B cell (primary cell): ENCODE measurements around the gene HEXD. TPM values are rescaled to one million over a fixed set of nuclear protein-coding genes. Genes with fewer than 3 reads are reported as not detected.

Experiments
- ATAC-seq: fragments of 200-7000 bp; cut with Tn5 transposase; one replicate; pipeline ENCODE4 v1.10.0; 2021; ENCODE audit warnings: low read depth, mild to moderate bottlenecking, moderate number of reproducible peaks, moderate library complexity
- CTCF ChIA-PET: fragments of 350-600 bp; sonication (Branson Sonifier 250); formaldehyde crosslinking; loops from one replicate; lab custom pipeline; 2021; ENCODE audit warnings: antibody characterized with exemption, inconsistent platforms; lab: Charles Lee
- POLR2A ChIA-PET: fragments of 350-600 bp; sonication (Branson Sonifier 250); formaldehyde crosslinking; loops from one replicate; lab custom pipeline; 2021; ENCODE audit warnings: antibody characterized with exemption; lab: Charles Lee
- DNase-seq: peaks from one replicate; pipeline ENCODE4 v3.0.0; 2013
- H2AFZ ChIP-seq: 2 replicates; pipeline ENCODE4 v1.6.1; 2012; ENCODE audit warnings: mild to moderate bottlenecking, low read depth, low read length; ENCODE audit not compliant: insufficient read depth, poor library complexity, severe bottlenecking
- H3K27ac ChIP-seq, 2 donors: 1 replicate in 1 of 2; 2 replicates in 1 of 2; pipeline ENCODE4 v1.5.1; 2012 to 2013; ENCODE audit warnings: low read length in 2 of 2, mild to moderate bottlenecking in 2 of 2, moderate library complexity in 1 of 2
- H3K27me3 ChIP-seq, 4 experiments: fragments of 200-600 bp in 1 of 4; sonication (generic) in 1 of 4; replicated peaks in 1 of 4; 1 replicate in 2 of 4; 2 replicates in 2 of 4; pipeline versions ENCODE4 v1.6.1 to v1.7.0; 2013 to 2016; ENCODE audit warnings: low read length in 3 of 4, mild to moderate bottlenecking in 2 of 4, mixed read lengths in 1 of 4, moderate library complexity in 1 of 4; ENCODE audit not compliant: insufficient read depth in 4 of 4, control insufficient read depth in 3 of 4; ENCODE audit errors: control extremely low read depth in 1 of 4
- H3K36me3 ChIP-seq, 2 experiments: replicated peaks in 1 of 2; 1 replicate in 1 of 2; 2 replicates in 1 of 2; pipeline versions ENCODE4 v1.6.1 to v1.7.1; 2013; ENCODE audit warnings: low read length in 1 of 2; ENCODE audit not compliant: insufficient read depth in 2 of 2, control insufficient read depth in 1 of 2; ENCODE audit errors: control extremely low read depth in 1 of 2, extremely low read depth in 1 of 2
- H3K4me1 ChIP-seq, 2 donors: fragments of 200-600 bp in 1 of 2; sonication (generic) in 1 of 2; 1 replicate in 1 of 2; 2 replicates in 1 of 2; pipeline versions ENCODE4 v1.5.1 to v1.6.1; 2013 to 2017; ENCODE audit warnings: low read length in 2 of 2; ENCODE audit not compliant: control insufficient read depth in 2 of 2, insufficient read depth in 2 of 2
- H3K4me2 ChIP-seq: replicated peaks from 2 replicates; pipeline ENCODE3; 2012; ENCODE audit warnings: mild to moderate bottlenecking, low read depth, low read length; ENCODE audit not compliant: poor library complexity, severe bottlenecking
- H3K4me3 ChIP-seq, 5 experiments: fragments of 200-600 bp in 1 of 5; sonication (generic) in 1 of 5; 1 replicate in 3 of 5; 2 replicates in 2 of 5; pipeline versions ENCODE4 v1.5.1 to v1.7.0; 2011 to 2016; ENCODE audit warnings: low read length in 4 of 5, mild to moderate bottlenecking in 4 of 5, low read depth in 2 of 5, control low read depth in 1 of 5, moderate library complexity in 1 of 5; ENCODE audit not compliant: insufficient read depth in 1 of 5; ENCODE audit errors: control extremely low read depth in 1 of 5, extremely low read depth in 1 of 5
- H3K79me2 ChIP-seq: fragments of 200-600 bp; sonication (generic); one replicate; pipeline ENCODE4 v1.6.0; 2016; ENCODE audit warnings: low read length; ENCODE audit not compliant: control insufficient read depth, insufficient read depth
- H3K9ac ChIP-seq: fragments of 200-600 bp; sonication (generic); 2 replicates; pipeline ENCODE4 v1.6.1; 2017; ENCODE audit warnings: mild to moderate bottlenecking, low read length, moderate library complexity
- H3K9me3 ChIP-seq, 3 donors: one replicate each; pipeline versions ENCODE4 v1.6.1 to v1.7.1; 2013; ENCODE audit warnings: low read length in 2 of 3; ENCODE audit not compliant: control insufficient read depth in 2 of 3, insufficient read depth in 1 of 3; ENCODE audit errors: control extremely low read depth in 1 of 3
- H4K20me1 ChIP-seq: 2 replicates; pipeline ENCODE4 v1.6.0; 2012; ENCODE audit warnings: mild to moderate bottlenecking, low read length; ENCODE audit not compliant: insufficient read depth, control insufficient read depth, poor library complexity, severe bottlenecking
- H3K27ac Mint-ChIP-seq: one replicate; pipeline ENCODE4 v1.8.0; 2021; ENCODE audit warnings: mixed read lengths
- H3K27me3 Mint-ChIP-seq: one replicate; pipeline ENCODE4 v1.8.0; 2021; ENCODE audit warnings: mixed read lengths
- H3K4me1 Mint-ChIP-seq: one replicate; pipeline ENCODE4 v1.8.0; 2021; ENCODE audit warnings: mixed read lengths
- H3K4me3 Mint-ChIP-seq: one replicate; pipeline ENCODE4 v1.8.0; 2021; ENCODE audit warnings: mixed read lengths
- H3K9me3 Mint-ChIP-seq: one replicate; pipeline ENCODE4 v1.8.0; 2022; ENCODE audit warnings: mixed read lengths; ENCODE audit not compliant: insufficient read depth
- CTCF ChIP-seq: fragments of 200-600 bp; IDR thresholded peaks from one replicate; pipeline ENCODE4 v1.8.0; 2022; ENCODE audit warnings: antibody characterized with exemption, mild to moderate bottlenecking
- EZH2 ChIP-seq: IDR thresholded peaks from 2 replicates; pipeline ENCODE4 v1.6.1; 2012; ENCODE audit warnings: borderline replicate concordance, low read depth, mild to moderate bottlenecking, moderate library complexity, low read length; ENCODE audit not compliant: insufficient read depth, poor library complexity, severe bottlenecking
- WGBS: methylation state at CpG from one replicate; pipeline ENCODE4 v1.1.5; 2013; ENCODE audit warnings: missing lambda C conversion rate; ENCODE audit not compliant: insufficient coverage; 5-methylcytosine and 5-hydroxymethylcytosine counted together
- intact Hi-C: fragments of 100-400 bp; cut with micrococcal nuclease; formaldehyde crosslinking; loops from one replicate; pipeline ENCODE4 v1.10.0; 2022
- polyA plus RNA-seq: library from polyadenylated mRNA; depleted of rRNA; stranded (reverse); fragments of >200 nt; gene quantifications from 2 replicates; pipeline ENCODE4 v1.2.3, GENCODE V29; 2012
- total RNA-seq, 2 donors: library from RNA; stranded (reverse); fragments of 120-200 nt in 1 of 2; gene quantifications; 1 replicate in 1 of 2; 2 replicates in 1 of 2; pipeline versions ENCODE4 v1.2.3 to v1.2.4, GENCODE V29; 2013 to 2022

HEXD gene
- total and polyA plus RNA-seq, 2 donors (not counting 1 experiment from before 2014, with no cell fraction given): 128 to 317 TPM

GRCh38 chr17:82428546-82428945 is 10.4 kb downstream of the HEXD start:
- no peak for TF ChIP-seq EZH2
- TF ChIP-seq CTCF: no peak
- no peaks in the 10 kb centered on the region for H3K27me3 Mint-ChIP-seq
- H3K4me1 Mint-ChIP-seq: peaks cover 22% of the 10 kb centered on the region

GRCh38 chr17:82429824-82430223 is 11.7 kb downstream of the HEXD start:
- Histone ChIP-seq H3K9ac (peak overlapping the region; percentile 8), H3K4me2 (peak overlapping the region; percentile 37), H3K27ac (peak overlapping the region in 1 of 2 donors; percentile 34), H4K20me1 (no peaks in the 10 kb centered on the region), H3K9me3 (peaks cover 0 to 6% (median 0%) of the 10 kb centered on the region in 3 donors), H3K36me3 (peaks cover 0 to 3% of the 10 kb centered on the region in 2 experiments), H3K79me2 (no peaks in the 10 kb centered on the region), H3K27me3 (no peaks in the 10 kb centered on the region), H2AFZ (no peak overlapping the region), H3K4me1 (peaks cover 14 to 37% of the 10 kb centered on the region in 2 donors), H3K4me3 (peak overlapping the region in 2 of 5 experiments; percentile 20 to 43)
- ChIA-PET CTCF (no interaction called here), POLR2A (interaction anchor here (1.4 kb wide), 1 partner anchor 20 kb away, joined by 5 read pairs; no protein-coding TSS in a partner anchor)
- Mint-ChIP-seq H3K9me3 (no peaks in the 10 kb centered on the region), H3K27me3 (no peaks in the 10 kb centered on the region), H3K4me3 (peak overlapping the region; percentile 71), H3K4me1 (peaks cover 29% of the 10 kb centered on the region), H3K27ac (peak overlapping the region; percentile 66)
- 55% methylated on average over 7 of the region's 7 CpGs for WGBS
- no peak for TF ChIP-seq EZH2
- no peak for TF ChIP-seq CTCF
- no peak for DNase-seq
- ATAC-seq: no peak
- intact Hi-C loops: no loop called here

More at GRCh38 chr17:82428546-82428945, 10.4 kb downstream of the HEXD start:
- H3K9ac ChIP-seq: no peak overlapping the region
- ChIA-PET POLR2A (no interaction called here), CTCF (interaction anchor here (1.4 kb wide), 1 partner anchor 9 kb away, joined by 3 read pairs; no protein-coding TSS in a partner anchor)
- no peak for DNase-seq
- Mint-ChIP-seq H3K27ac (no peak overlapping the region), H3K4me3 (no peak overlapping the region), H3K9me3 (no peaks in the 10 kb centered on the region)
- no peak overlapping the region for H2AFZ ChIP-seq
- H3K36me3 ChIP-seq: peaks cover 0 to 7% of the 10 kb centered on the region in 2 experiments
- H3K9me3 ChIP-seq: peaks cover 0 to under 1% (median 0%) of the 10 kb centered on the region in 3 donors
- intact Hi-C loops: no loop called here
- no peak for ATAC-seq
- H3K4me2 ChIP-seq: no peak overlapping the region
- H3K4me1 ChIP-seq: peaks cover 3 to 24% of the 10 kb centered on the region in 2 donors
- no peak overlapping the region for H3K27ac ChIP-seq
- H3K4me3 ChIP-seq: no peak overlapping the region
- peaks cover 8% of the 10 kb centered on the region for H4K20me1 ChIP-seq
- WGBS: 100% methylated on average over 2 of the region's 3 CpGs
- H3K79me2 ChIP-seq: no peaks in the 10 kb centered on the region
- H3K27me3 ChIP-seq: no peaks in the 10 kb centered on the region
